Keratinocyte (primary cell): ENCODE measurements around the gene TWNK. TPM values are rescaled to one million over a fixed set of nuclear protein-coding genes. Genes with fewer than 3 reads are reported as not detected.

ENCODE experiments used
- DNase-seq: peaks from one replicate; pipeline ENCODE4 v3.0.0-alpha.2; 2011; ENCODE audit warnings: low read depth, missing footprints, low spot score
- FAIRE-seq: peaks from 2 replicates; lab custom pipeline; 2011; peaks lifted over from hg19 to GRCh38; lab: Jason Lieb, UNC
- H2AFZ ChIP-seq: 2 replicates; pipeline ENCODE4 v1.6.0; 2012; ENCODE audit warnings: low read length, control low read depth, inconsistent platforms; ENCODE audit not compliant: control insufficient read depth
- H3K27ac ChIP-seq: 2 replicates; pipeline ENCODE4 v1.5.1; 2011; ENCODE audit warnings: low read length; ENCODE audit not compliant: control insufficient read depth, insufficient read depth
- H3K27me3 ChIP-seq: 3 replicates; pipeline ENCODE4 v1.6.0; 2011; ENCODE audit warnings: low read length; ENCODE audit not compliant: control insufficient read depth, insufficient read depth; ENCODE audit errors: extremely low read depth
- H3K36me3 ChIP-seq, 2 experiments: 2 replicates in 1 of 2; 3 replicates in 1 of 2; pipeline ENCODE4 v1.5.1; 2011; ENCODE audit warnings: low read length in 2 of 2, mild to moderate bottlenecking in 1 of 2; ENCODE audit not compliant: control insufficient read depth in 2 of 2, insufficient read depth in 2 of 2; ENCODE audit errors: extremely low read depth in 1 of 2
- H3K4me1 ChIP-seq: 3 replicates; pipeline ENCODE4 v1.5.1; 2011; ENCODE audit warnings: low read length; ENCODE audit not compliant: control insufficient read depth, insufficient read depth; ENCODE audit errors: extremely low read depth
- H3K4me2 ChIP-seq: 3 replicates; pipeline ENCODE4 v1.6.0; 2011; ENCODE audit warnings: low read depth, low read length; ENCODE audit not compliant: control insufficient read depth, insufficient read depth; ENCODE audit errors: extremely low read depth
- H3K4me3 ChIP-seq, 3 experiments: fragments of 200-600 bp in 1 of 3; sonication (generic) in 1 of 3; 2 replicates in 2 of 3; 3 replicates in 1 of 3; pipeline ENCODE4 v1.5.1; 2011 to 2016; ENCODE audit warnings: low read length in 3 of 3, mild to moderate bottlenecking in 3 of 3, control low read depth in 2 of 3, inconsistent platforms in 1 of 3, low read depth in 1 of 3, mixed read lengths in 1 of 3, mixed run types in 1 of 3, moderate library complexity in 1 of 3; ENCODE audit not compliant: control insufficient read depth in 2 of 3, insufficient read depth in 2 of 3; ENCODE audit errors: extremely low read depth in 1 of 3
- H3K79me2 ChIP-seq: 2 replicates; pipeline ENCODE4 v1.6.0; 2012; ENCODE audit warnings: low read length; ENCODE audit not compliant: control insufficient read depth, insufficient read depth
- H3K9ac ChIP-seq: 3 replicates; pipeline ENCODE4 v1.6.0; 2011; ENCODE audit warnings: low read length; ENCODE audit not compliant: control insufficient read depth, insufficient read depth; ENCODE audit errors: extremely low read depth
- H3K9me1 ChIP-seq: 3 replicates; pipeline ENCODE4 v1.6.0; 2011; ENCODE audit warnings: low read length; ENCODE audit not compliant: control insufficient read depth, insufficient read depth; ENCODE audit errors: extremely low read depth
- H3K9me3 ChIP-seq: 2 replicates; pipeline ENCODE4 v1.5.1; 2012; ENCODE audit warnings: low read depth, low read length; ENCODE audit not compliant: control insufficient read depth
- H4K20me1 ChIP-seq: 3 replicates; pipeline ENCODE4 v1.6.0; 2011; ENCODE audit warnings: low read length; ENCODE audit not compliant: control insufficient read depth, insufficient read depth; ENCODE audit errors: extremely low read depth
- CTCF ChIP-seq, 3 experiments: IDR thresholded peaks in 1 of 3; conservative IDR thresholded peaks in 1 of 3; optimal IDR thresholded peaks in 1 of 3; 2 replicates in 2 of 3; 3 replicates in 1 of 3; pipeline versions ENCODE3 to v1.5.1; 2011; ENCODE audit warnings: low read length in 3 of 3, mild to moderate bottlenecking in 3 of 3, moderate library complexity in 2 of 3, control low read depth in 1 of 3, inconsistent platforms in 1 of 3; ENCODE audit not compliant: insufficient read depth in 2 of 3; ENCODE audit errors: extremely low read depth in 1 of 3
- EZH2 ChIP-seq: IDR thresholded peaks from one replicate; pipeline ENCODE4 v1.6.1; 2012; ENCODE audit warnings: inconsistent platforms, mild to moderate bottlenecking, low read length, moderate library complexity
- dilution Hi-C: fragments of 300-500 bp; cut with MboI; formaldehyde crosslinking; loops from one replicate; pipeline ENCODE4 v1.7.0; 2020; ENCODE audit warnings: low sequenced_read_pairs; ENCODE audit not compliant: extremely low pct_ligation_motif_present
- polyA plus RNA-seq, 5 experiments: library from polyadenylated mRNA; depleted of rRNA in 3 of 5; stranded (reverse) in 3 of 5; stranded (forward) in 1 of 5; unstranded in 1 of 5; fragments of >200 nt; gene quantifications; 1 replicate in 1 of 5; 2 replicates in 3 of 5; 3 replicates in 1 of 5; pipeline versions ENCODE4 v1.2.1 to v1.2.3, GENCODE V29; 2011 to 2012; ENCODE audit warnings: missing spikeins in 2 of 5, low read depth in 1 of 5, low replicate concordance in 1 of 5

Gene TWNK
- polyA plus RNA-seq, 1 donor (not counting 4 experiments of a cell fraction or from before 2014, with no cell fraction given) = 12.9 TPM

GRCh38 chr10:101005361-101005760 is 18.0 kb downstream of the TWNK start:
- Histone ChIP-seq H3K4me2 (no peak overlapping the region), H3K79me2 (peaks cover 16% of the 10 kb centered on the region), H2AFZ (no peak overlapping the region), H4K20me1 (no peaks in the 10 kb centered on the region), H3K27ac (no peak overlapping the region), H3K9ac (no peak overlapping the region), H3K4me1 (peaks cover 7% of the 10 kb centered on the region), H3K36me3 (peaks cover 15 to 26% of the 10 kb centered on the region in 2 experiments), H3K9me3 (no peaks in the 10 kb centered on the region), H3K9me1 (no peaks in the 10 kb centered on the region), H3K27me3 (no peaks in the 10 kb centered on the region), H3K4me3 (no peak overlapping the region)
- TF ChIP-seq EZH2 (no peak), CTCF (optimal IDR thresholded peaks at IDR 0.05 in 1 of 3, IDR thresholded peaks at IDR 0.05 in 1 of 3, conservative IDR thresholded peaks at IDR 0.05 in 1 of 3; ENCODE audit: extremely low read depth in 1 of 3, insufficient read depth in 2 of 3, low read length in 3 of 3) (no peak)
- dilution Hi-C loops = no loop called here
- DNase-seq (no peak), FAIRE-seq (no peak)

GRCh38 chr10:101005869-101006567 is 18.7 kb downstream of the TWNK start:
- DNase-seq (no peak), FAIRE-seq (no peak)
- Histone ChIP-seq H3K4me3 (no peak overlapping the region), H3K9ac (no peak overlapping the region), H3K4me1 (peaks cover 7% of the 10 kb centered on the region), H3K79me2 (peaks cover 12% of the 10 kb centered on the region), H3K27ac (no peak overlapping the region), H3K27me3 (no peaks in the 10 kb centered on the region), H2AFZ (no peak overlapping the region), H3K9me3 (no peaks in the 10 kb centered on the region), H4K20me1 (no peaks in the 10 kb centered on the region), H3K4me2 (no peak overlapping the region), H3K9me1 (no peaks in the 10 kb centered on the region), H3K36me3 (peaks cover 15 to 26% of the 10 kb centered on the region in 2 experiments)
- TF ChIP-seq EZH2 = no peak
- TF ChIP-seq CTCF (optimal IDR thresholded peaks at IDR 0.05 in 1 of 3, IDR thresholded peaks at IDR 0.05 in 1 of 3, conservative IDR thresholded peaks at IDR 0.05 in 1 of 3; ENCODE audit: extremely low read depth in 1 of 3, insufficient read depth in 2 of 3, low read length in 3 of 3) = no peak
- dilution Hi-C loops = no loop called here
